A549 treated with GW870086 at 1 μM for 4 hours (cell line): ENCODE data around the gene ATP5MC2. TPM values are rescaled to one million over a fixed set of nuclear protein-coding genes. Genes with fewer than 3 reads are reported as not detected.

Source experiments
- total RNA-seq: library from RNA; stranded (reverse); fragments of 200-300 nt; extraction: Qiagen RNA extraction; gene quantifications from 5 replicates; pipeline ENCODE4 v1.2.3, GENCODE V29; 2022; ENCODE audit warnings: low read depth

ATP5MC2 gene
- 626 to 703 TPM (median 647 TPM) in 5 replicates for total RNA-seq

GRCh38 chr12:53675701-53676607 lies at the start of gene ATP5MC2:
TSS of gene ATP5MC2 (minus strand) at chr12:53676083. CDS start at chr12:53672614, 3,469 bp downstream.

GRCh38 chr12:53625946-53626701 lies 49.8 kb downstream of the ATP5MC2 start, which contains the start of gene ATF7:
TSS of gene ATF7 (minus strand) at chr12:53626382. CDS start at chr12:53601000, 25,382 bp downstream.

Other genes with a start within 250 kb of the ATP5MC2 start
- gene PRR13, start 234.3 kb downstream of the ATP5MC2 start, total RNA-seq = 260 to 366 TPM (median 324 TPM) in 5 replicates
- gene PCBP2, start 224.0 kb downstream of the ATP5MC2 start, total RNA-seq = 605 to 635 TPM (median 619 TPM) in 5 replicates
- gene MAP3K12, start 176.6 kb downstream of the ATP5MC2 start, total RNA-seq = 9.5 to 15.0 TPM (median 13.3 TPM) in 5 replicates
- gene TARBP2, start 174.8 kb downstream of the ATP5MC2 start, total RNA-seq = 43.1 to 57.7 TPM (median 51.0 TPM) in 5 replicates
- gene NPFF, start 168.6 kb downstream of the ATP5MC2 start, total RNA-seq = 0.85 TPM in 1 of 5 replicates, not detected in the others
- 17.7 to 20.4 TPM (median 18.5 TPM) in 5 replicates for gene ATF7, start 49.7 kb downstream of the ATP5MC2 start, total RNA-seq
- 15.7 to 19.7 TPM (median 18.8 TPM) in 5 replicates for gene CALCOCO1, start 51.4 kb upstream of the ATP5MC2 start, total RNA-seq
- not detected in 5 replicates for gene CISTR, start 75.9 kb upstream of the ATP5MC2 start, total RNA-seq